ACHN (cell line): Measurements from ENCODE around the gene STX5.
"Not testable (repeated sequence)": the region's sequence is repeated elsewhere in the genome, so short reads cannot be mapped to it uniquely, and the experiment has no call there.

Experiments used
- DNase-seq: peaks from one replicate; pipeline ENCODE4 v3.0.0-alpha.2; 2015
- in situ Hi-C: cut with HindIII; loops from 2 replicates; pipeline ENCODE4 v1.10.0; 2017; ENCODE audit warnings: low sequenced_read_pairs, low pct_ligation_motif_present, low pct_unique_long_range_greater_than_20kb

The STX5 gene, protein sequence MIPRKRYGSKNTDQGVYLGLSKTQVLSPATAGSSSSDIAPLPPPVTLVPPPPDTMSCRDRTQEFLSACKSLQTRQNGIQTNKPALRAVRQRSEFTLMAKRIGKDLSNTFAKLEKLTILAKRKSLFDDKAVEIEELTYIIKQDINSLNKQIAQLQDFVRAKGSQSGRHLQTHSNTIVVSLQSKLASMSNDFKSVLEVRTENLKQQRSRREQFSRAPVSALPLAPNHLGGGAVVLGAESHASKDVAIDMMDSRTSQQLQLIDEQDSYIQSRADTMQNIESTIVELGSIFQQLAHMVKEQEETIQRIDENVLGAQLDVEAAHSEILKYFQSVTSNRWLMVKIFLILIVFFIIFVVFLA

DNA sequence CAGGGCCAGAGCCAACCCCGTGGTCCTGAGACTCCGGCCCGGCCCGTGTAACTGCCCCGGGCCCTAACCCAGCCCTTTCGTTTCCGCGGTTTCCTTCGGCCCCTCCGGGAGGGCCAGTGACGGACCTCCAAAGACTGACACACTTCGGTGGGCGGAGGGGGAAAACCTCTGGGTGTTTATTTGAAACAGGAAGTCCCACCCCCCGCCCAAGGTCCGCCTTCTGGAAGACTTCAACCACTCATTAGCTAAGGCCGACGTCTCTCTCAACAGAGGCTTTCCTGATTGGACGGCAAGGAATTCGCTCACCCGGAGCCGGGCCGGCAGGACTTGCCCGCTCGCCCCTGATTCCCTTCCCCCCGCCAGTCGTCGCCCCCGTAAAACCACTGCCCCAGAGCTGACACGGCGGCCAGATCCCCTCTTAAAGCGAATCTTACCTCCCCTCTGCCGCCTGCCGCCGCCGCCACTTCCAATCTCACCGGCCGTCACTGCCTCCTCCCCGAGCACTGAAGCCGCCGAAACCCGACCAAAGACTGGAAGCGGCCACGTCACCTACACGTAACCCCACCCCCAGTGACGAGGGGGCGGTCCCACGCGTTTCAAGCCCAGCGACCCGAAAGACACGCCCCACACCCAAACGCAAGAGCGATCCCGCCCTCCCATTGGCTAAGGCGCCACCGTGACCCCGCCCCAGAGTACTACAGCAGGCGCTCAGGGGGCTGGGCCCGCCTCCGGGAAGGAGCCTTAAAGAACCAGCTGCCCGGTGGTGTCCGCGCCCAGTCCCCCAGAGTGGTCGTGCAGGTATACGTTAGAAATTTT is at the start of gene STX5:
Gene STX5 (minus strand): TSS at position 532 of the 816 bp plus-strand sequence. CDS start 808 bp downstream, outside the sequence.
- peak; percentile 95 for DNase-seq
- in situ Hi-C loops = no loop called here

DNA sequence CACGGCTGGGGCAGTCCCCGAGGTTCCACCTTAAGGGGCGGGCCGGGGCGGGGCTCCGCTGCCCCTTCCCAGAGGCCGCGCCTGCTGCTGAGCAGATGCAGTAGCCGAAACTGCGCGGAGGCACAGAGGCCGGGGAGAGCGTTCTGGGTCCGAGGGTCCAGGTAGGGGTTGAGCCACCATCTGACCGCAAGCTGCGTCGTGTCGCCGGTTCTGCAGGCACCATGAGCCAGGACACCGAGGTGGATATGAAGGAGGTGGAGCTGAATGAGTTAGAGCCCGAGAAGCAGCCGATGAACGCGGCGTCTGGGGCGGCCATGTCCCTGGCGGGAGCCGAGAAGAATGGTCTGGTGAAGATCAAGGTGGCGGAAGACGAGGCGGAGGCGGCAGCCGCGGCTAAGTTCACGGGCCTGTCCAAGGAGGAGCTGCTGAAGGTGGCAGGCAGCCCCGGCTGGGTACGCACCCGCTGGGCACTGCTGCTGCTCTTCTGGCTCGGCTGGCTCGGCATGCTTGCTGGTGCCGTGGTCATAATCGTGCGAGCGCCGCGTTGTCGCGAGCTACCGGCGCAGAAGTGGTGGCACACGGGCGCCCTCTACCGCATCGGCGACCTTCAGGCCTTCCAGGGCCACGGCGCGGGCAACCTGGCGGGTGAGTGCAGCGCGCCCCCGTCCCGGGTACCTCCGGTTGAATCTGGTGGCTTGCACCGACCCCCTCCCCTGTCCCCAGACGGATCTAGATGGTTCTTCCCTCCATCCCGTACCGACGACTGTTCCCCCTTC is 49.1 kb upstream of the STX5 start, which contains the start of gene SLC3A2:
Gene SLC3A2 (plus strand): TSS at position 94 of the 776 bp plus-strand sequence. CDS start 128 bp downstream, at position 222.
- DNase-seq = peak; percentile 86
- in situ Hi-C loops = no loop called here

GRCh38 chr11:62880231-62880802 is 48.5 kb upstream of the STX5 start:
- DNase-seq = peak; percentile 43
- in situ Hi-C loops = no loop called here

DNA sequence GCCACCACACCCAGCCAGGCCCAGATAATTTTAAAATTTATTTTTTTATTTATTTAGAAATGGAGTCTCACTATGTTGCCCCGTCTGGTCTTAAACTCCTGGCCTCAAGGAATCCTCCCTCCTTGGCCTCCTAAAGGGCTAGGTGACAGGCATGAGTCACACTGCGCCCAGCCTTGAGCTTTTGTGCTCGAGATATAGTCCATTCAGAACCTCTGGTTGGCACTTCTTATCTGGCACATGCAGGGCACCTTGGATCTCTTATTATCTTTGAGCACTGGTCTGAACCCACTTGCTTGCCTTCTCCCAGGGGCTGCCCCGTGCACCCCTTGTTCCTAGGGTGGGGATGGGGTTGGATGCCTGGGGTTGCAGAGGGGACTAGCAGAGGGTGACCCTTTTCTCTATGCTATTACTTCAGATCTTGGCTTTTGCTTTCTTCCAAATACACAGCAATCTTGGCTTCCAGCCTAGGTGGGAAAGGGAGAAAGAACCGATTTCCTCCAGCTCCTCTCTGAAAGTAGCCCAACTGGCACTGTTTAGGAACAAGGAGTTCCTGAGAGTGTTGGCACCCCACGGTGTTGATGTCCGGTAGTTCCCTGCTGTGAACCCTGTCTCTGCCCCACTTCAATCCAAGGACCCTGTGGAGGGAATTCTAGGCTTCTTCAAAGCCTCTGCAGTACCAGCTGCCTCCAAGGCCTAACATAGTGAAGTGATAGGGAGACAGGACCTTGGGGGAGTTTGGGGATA is 47.6 kb upstream of the STX5 start:
- DNase-seq = no peak
- in situ Hi-C loops = no loop called here

DNA sequence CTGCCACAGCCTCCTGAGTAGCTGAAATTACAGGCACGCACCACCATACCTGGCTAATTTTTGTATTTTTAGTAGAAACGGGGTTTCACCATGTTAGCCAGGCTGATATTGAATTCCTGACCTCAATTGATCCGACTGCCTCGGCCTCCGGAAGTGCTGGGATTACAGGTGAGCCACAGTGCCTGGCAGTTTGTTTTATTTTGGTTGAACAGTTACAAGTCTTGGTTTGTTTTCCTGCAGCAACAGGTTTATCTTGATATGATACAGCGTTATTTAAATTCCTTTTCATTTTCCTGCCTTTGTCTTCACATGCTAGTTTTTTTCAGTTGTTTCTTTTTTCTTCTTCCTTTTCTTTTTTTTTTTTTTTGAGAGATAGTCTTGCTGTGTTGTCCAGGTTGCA is 44.9 kb upstream of the STX5 start:
- DNase-seq = no peak
- in situ Hi-C loops = no loop called here

- DNase-seq = no peak
- in situ Hi-C loops = no loop called here
Measured at GRCh38 chr11:62875698-62876478, 44.0 kb upstream of the STX5 start.

DNA sequence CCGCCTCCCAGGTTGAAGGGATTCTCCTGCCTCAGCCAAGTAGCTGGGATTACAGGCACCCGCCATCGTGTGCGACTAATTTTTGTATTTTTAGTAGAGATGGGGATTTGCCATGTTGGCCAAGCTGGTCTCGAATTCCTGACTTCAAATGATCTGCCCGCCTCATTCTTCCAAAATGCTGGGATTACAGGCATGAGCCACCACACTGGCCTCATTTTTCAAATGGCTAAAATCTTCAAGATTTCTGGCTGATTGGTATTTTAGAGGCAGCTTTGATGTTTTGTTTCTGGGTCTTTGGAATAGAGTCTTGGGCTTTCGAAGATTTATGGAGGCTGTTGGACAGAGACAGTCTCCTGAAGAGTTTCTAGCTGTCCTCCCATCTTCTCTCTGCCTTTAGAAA is 43.0 kb upstream of the STX5 start:
- DNase-seq = no peak
- in situ Hi-C loops = no loop called here

GRCh38 chr11:62865635-62866034 is 33.8 kb upstream of the STX5 start:
- in situ Hi-C loops = no loop called here
- no peak for DNase-seq

GRCh38 chr11:62863687-62864335 is 32.0 kb upstream of the STX5 start:
- in situ Hi-C loops = no loop called here
- DNase-seq = no peak

DNA sequence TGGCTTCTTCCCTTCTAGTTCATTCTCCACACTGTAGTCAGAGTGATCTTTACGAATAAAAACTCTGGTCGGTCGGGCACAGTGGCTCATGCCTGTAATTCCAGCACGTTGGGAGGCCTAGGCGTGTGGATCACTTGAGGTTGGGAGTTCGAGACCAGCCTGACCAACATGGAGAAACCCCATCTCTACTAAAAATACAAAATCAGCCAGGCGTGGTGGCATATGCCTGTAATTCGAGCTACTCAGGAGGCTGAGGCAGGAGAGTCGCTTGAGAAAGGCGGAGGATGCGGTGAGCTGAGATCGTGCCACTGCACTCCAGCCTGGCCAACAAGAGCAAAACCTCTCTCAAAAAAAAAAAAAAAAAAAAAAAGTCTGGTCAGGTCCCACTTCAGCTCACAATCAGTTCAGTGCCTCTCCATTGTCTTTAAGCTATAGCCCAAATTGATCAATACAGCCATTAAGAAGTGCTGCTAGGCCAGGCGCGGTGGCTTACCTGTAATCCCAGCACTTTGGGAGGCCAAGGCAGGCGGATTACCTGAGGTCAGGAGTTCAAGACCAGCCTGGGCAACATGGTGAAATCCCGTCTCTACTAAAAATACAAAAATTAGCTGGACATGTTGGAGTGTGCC is 29.8 kb upstream of the STX5 start:
- DNase-seq, in situ Hi-C loops: not testable (repeated sequence)

GRCh38 chr11:62860835-62861563 is 29.1 kb upstream of the STX5 start:
- no peak for DNase-seq
- in situ Hi-C loops = no loop called here

- DNase-seq, in situ Hi-C loops: not testable (repeated sequence)
Measured at GRCh38 chr11:62859281-62859703, 27.4 kb upstream of the STX5 start.

DNA sequence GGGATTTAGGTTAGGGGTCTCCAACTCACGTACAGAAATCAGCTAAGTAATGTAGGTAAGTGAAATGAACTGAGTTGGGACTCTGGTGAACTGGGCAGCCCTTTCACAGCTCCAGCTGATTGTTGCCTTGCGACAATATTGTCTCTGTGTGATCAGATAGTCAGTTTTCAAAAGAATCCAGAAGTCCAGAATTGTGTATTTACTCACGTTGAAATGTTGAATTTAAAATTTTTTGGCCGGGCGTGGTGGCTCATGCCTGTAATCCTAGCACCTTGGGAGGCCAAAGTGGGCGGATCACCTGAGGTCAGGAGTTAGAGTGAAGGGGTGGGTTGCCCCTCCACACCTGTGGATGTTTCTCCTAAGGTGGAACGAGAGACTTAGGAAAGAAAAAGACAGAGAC is 26.4 kb upstream of the STX5 start:
- in situ Hi-C loops = no loop called here
- DNase-seq = no peak

GRCh38 chr11:62857541-62857982 is 25.7 kb upstream of the STX5 start:
- DNase-seq = no peak
- in situ Hi-C loops = no loop called here

- no peak for DNase-seq
- in situ Hi-C loops = no loop called here
Measured at GRCh38 chr11:62856333-62856895, 24.6 kb upstream of the STX5 start.
